HG03575 (cell line): ENCODE data around the gene PARN.
"Not testable (repeated sequence)": the region's sequence is repeated elsewhere in the genome, so short reads cannot be mapped to it uniquely, and the experiment has no call there.

Experiments
- ATAC-seq: cut with Tn5 transposase; IDR thresholded peaks from one replicate; pipeline ENCODE4 v1.9.1; 2021; ENCODE audit not compliant: unreplicated experiment, insufficient number of reproducible peaks, low FRiP score; ENCODE audit errors: extremely low read depth

PARN gene

GRCh38 chr16:14629919-14630619 is at the start of gene PARN:
Gene PARN, minus strand, starts transcription at chr16:14630260. Its CDS starts 135 bp downstream, at chr16:14630125.
- no peak for ATAC-seq

- ATAC-seq: no peak
These were observed 48.9 kb upstream of the PARN start for GRCh38 chr16:14678748-14679497.

- no peak for ATAC-seq
These were observed 47.6 kb upstream of the PARN start for GRCh38 chr16:14677627-14678026.

- no peak for ATAC-seq
These were observed 46.6 kb upstream of the PARN start for GRCh38 chr16:14676633-14677032.

- ATAC-seq: no peak
These were observed 42.4 kb upstream of the PARN start for GRCh38 chr16:14672403-14672971.

GRCh38 chr16:14669776-14670175 is 39.7 kb upstream of the PARN start:
- ATAC-seq: no peak

- ATAC-seq: no peak
These were observed 38.6 kb upstream of the PARN start for GRCh38 chr16:14668556-14669223.

GRCh38 chr16:14667347-14668266 is 37.5 kb upstream of the PARN start:
- no peak for ATAC-seq

GRCh38 chr16:14658063-14658462 is 28.0 kb upstream of the PARN start:
- no peak for ATAC-seq

GRCh38 chr16:14652726-14653125 is 22.7 kb upstream of the PARN start:
- ATAC-seq: no peak

GRCh38 chr16:14650629-14651028 is 20.6 kb upstream of the PARN start:
- ATAC-seq: no peak

GRCh38 chr16:14649816-14650215 is 19.8 kb upstream of the PARN start:
- ATAC-seq: no peak

GRCh38 chr16:14641926-14642325 is 11.9 kb upstream of the PARN start:
- ATAC-seq: no peak

- no peak for ATAC-seq
These were observed 11.1 kb upstream of the PARN start for GRCh38 chr16:14641206-14641605.

GRCh38 chr16:14640538-14640937 is 10.5 kb upstream of the PARN start:
- no peak for ATAC-seq

GRCh38 chr16:14636951-14637240 is 6.8 kb upstream of the PARN start:
- ATAC-seq: not testable (repeated sequence)

- ATAC-seq: not testable (repeated sequence)
These were observed 6.3 kb upstream of the PARN start for GRCh38 chr16:14636179-14636950.
